ENCODE data around the gene CNTNAP2.

DNA sequence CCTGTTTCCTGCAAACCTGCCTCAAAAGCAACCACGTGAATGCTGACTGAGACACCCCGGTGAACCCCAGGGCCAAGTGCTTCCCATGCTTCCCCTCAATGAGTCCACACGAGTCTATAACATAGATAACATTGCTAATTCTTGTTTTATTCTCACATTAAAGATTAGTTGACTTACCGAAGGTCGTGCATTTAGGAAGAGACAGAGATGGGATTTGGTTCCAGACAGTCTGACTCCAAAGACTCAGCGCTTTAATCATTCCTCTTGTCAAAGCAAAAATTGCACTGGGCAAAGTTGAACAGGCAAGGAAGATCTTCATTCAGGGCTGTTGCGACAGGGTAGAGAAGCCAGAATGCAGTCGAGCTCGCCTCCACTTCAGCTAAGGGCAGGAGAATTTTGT lies 2038.4 kb downstream of the CNTNAP2 start:
- TF ChIP-seq, protein P1, sequence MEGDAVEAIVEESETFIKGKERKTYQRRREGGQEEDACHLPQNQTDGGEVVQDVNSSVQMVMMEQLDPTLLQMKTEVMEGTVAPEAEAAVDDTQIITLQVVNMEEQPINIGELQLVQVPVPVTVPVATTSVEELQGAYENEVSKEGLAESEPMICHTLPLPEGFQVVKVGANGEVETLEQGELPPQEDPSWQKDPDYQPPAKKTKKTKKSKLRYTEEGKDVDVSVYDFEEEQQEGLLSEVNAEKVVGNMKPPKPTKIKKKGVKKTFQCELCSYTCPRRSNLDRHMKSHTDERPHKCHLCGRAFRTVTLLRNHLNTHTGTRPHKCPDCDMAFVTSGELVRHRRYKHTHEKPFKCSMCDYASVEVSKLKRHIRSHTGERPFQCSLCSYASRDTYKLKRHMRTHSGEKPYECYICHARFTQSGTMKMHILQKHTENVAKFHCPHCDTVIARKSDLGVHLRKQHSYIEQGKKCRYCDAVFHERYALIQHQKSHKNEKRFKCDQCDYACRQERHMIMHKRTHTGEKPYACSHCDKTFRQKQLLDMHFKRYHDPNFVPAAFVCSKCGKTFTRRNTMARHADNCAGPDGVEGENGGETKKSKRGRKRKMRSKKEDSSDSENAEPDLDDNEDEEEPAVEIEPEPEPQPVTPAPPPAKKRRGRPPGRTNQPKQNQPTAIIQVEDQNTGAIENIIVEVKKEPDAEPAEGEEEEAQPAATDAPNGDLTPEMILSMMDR (IDR thresholded peaks at IDR 0.05), result no peak
- no peak for TF ChIP-seq POLR2A (IDR thresholded peaks at IDR 0.05)

Measured in testis (tissue), 2 donors.